Ascending aorta (tissue), 2 donors: ENCODE data around the gene CACNA1G. TPM values are rescaled to one million over a fixed set of nuclear protein-coding genes. Genes with fewer than 3 reads are reported as not detected.

ENCODE experiments used
- DNase-seq, 2 donors: peaks; one replicate each; pipeline ENCODE4 v3.0.0-alpha.2; 2019; ENCODE audit warnings: low spot score in 2 of 2
- H3K27ac ChIP-seq, 2 donors: fragments of 200-600 bp; sonication (generic); one replicate each; pipeline ENCODE4 v1.5.1; 2016 to 2017; ENCODE audit warnings: mild to moderate bottlenecking in 1 of 2
- H3K27me3 ChIP-seq: fragments of 200-600 bp; sonication (generic); one replicate; pipeline ENCODE4 v1.5.1; 2017
- H3K36me3 ChIP-seq, 2 donors: fragments of 200-600 bp; sonication (generic); one replicate each; pipeline ENCODE4 v1.5.1; 2016
- H3K4me1 ChIP-seq, 2 donors: fragments of 200-600 bp; sonication (generic); one replicate each; pipeline ENCODE4 v1.5.1; 2016 to 2017; ENCODE audit warnings: mild to moderate bottlenecking in 1 of 2
- H3K4me3 ChIP-seq, 2 donors: fragments of 200-600 bp; sonication (generic); one replicate each; pipeline ENCODE4 v1.5.1; 2016 to 2017; ENCODE audit warnings: mild to moderate bottlenecking in 1 of 2
- H3K9me3 ChIP-seq, 2 donors: fragments of 200-600 bp; sonication (generic); one replicate each; pipeline ENCODE4 v1.5.1; 2016
- CTCF ChIP-seq, 3 experiments: fragments of 200-600 bp in 2 of 3; fragments of 450-650 bp in 1 of 3; sonication (generic) in 2 of 3; IDR thresholded peaks; one replicate each; pipeline ENCODE4 v1.5.1; 2016 to 2019; ENCODE audit warnings: antibody characterized with exemption in 3 of 3, mild to moderate bottlenecking in 1 of 3, moderate library complexity in 1 of 3
- intact Hi-C: fragments of 100-400 bp; cut with DNase I; formaldehyde crosslinking; loops from one replicate; pipeline ENCODE4 v1.15.1; 2023
- total RNA-seq: library from RNA; depleted of rRNA; stranded (reverse); fragments of >200 nt; gene quantifications from one replicate; pipeline ENCODE4 v1.1.0, GENCODE V29; 2016

CACNA1G gene
- total RNA-seq, 1 donor from 2014 or later = 1.2 TPM

- Histone ChIP-seq H3K27ac (no peak overlapping the region), H3K9me3 (no peaks in the 10 kb centered on the region), H3K4me1 (peaks cover 18 to 37% of the 10 kb centered on the region in 2 donors), H3K4me3 (no peak overlapping the region), H3K36me3 (no peaks in the 10 kb centered on the region), H3K27me3 (no peaks in the 10 kb centered on the region)
- TF ChIP-seq CTCF (IDR thresholded peaks at IDR 0.05) = no peak
- no peak for DNase-seq
- intact Hi-C loops = no loop called here
Measured at GRCh38 chr17:50657627-50658026, 97.1 kb downstream of the CACNA1G start.

- H3K36me3 ChIP-seq = no peaks in the 10 kb centered on the region
- TF ChIP-seq CTCF (IDR thresholded peaks at IDR 0.05) = no peak
- H3K27me3 ChIP-seq = no peaks in the 10 kb centered on the region
- no peaks in the 10 kb centered on the region for H3K9me3 ChIP-seq
- H3K27ac ChIP-seq = no peak overlapping the region
- DNase-seq = no peak
- H3K4me3 ChIP-seq = no peak overlapping the region
- intact Hi-C loops = no loop called here
- peaks cover 18 to 37% of the 10 kb centered on the region in 2 donors for H3K4me1 ChIP-seq
Measured at GRCh38 chr17:50658616-50659015, 98.1 kb downstream of the CACNA1G start.

- H3K4me1 ChIP-seq = peaks cover 18 to 37% of the 10 kb centered on the region in 2 donors
- H3K9me3 ChIP-seq = no peaks in the 10 kb centered on the region
- no peak overlapping the region for H3K4me3 ChIP-seq
- no peaks in the 10 kb centered on the region for H3K27me3 ChIP-seq
- no peak for DNase-seq
- TF ChIP-seq CTCF (IDR thresholded peaks at IDR 0.05) = no peak
- H3K36me3 ChIP-seq = no peaks in the 10 kb centered on the region
- peak overlapping the region in 1 of 2 donors; percentile 76 for H3K27ac ChIP-seq
- intact Hi-C loops = no loop called here
Measured at GRCh38 chr17:50659179-50659578, 98.7 kb downstream of the CACNA1G start.

- TF ChIP-seq CTCF (IDR thresholded peaks at IDR 0.05) = no peak
- H3K27ac ChIP-seq = peak overlapping the region; percentile 76
- no peaks in the 10 kb centered on the region for H3K36me3 ChIP-seq
- no peaks in the 10 kb centered on the region for H3K27me3 ChIP-seq
- no peak for DNase-seq
- no peak overlapping the region for H3K4me3 ChIP-seq
- H3K4me1 ChIP-seq = peaks cover 18 to 37% of the 10 kb centered on the region in 2 donors
- intact Hi-C loops = no loop called here
- no peaks in the 10 kb centered on the region for H3K9me3 ChIP-seq
Measured at GRCh38 chr17:50660042-50660886, 99.7 kb downstream of the CACNA1G start.

GRCh38 chr17:50660887-50661345 is 100.4 kb downstream of the CACNA1G start:
- H3K4me1 ChIP-seq = peaks cover 18 to 37% of the 10 kb centered on the region in 2 donors
- H3K36me3 ChIP-seq = no peaks in the 10 kb centered on the region
- H3K4me3 ChIP-seq = no peak overlapping the region
- no peak for DNase-seq
- no peak for TF ChIP-seq CTCF (IDR thresholded peaks at IDR 0.05)
- intact Hi-C loops = loop anchor here (1.0 kb wide), 1 partner anchor 22 kb away; no protein-coding TSS in a partner anchor
- H3K27ac ChIP-seq = peak overlapping the region; percentile 76
- no peaks in the 10 kb centered on the region for H3K9me3 ChIP-seq
- H3K27me3 ChIP-seq = no peaks in the 10 kb centered on the region
